Ovary (tissue), 3 donors: ENCODE data around the gene SEMA4D.

Source experiments
- POLR2A ChIP-seq: fragments of 450-650 bp; IDR thresholded peaks from one replicate; pipeline ENCODE4 v1.6.1; 2017; ENCODE audit warnings: antibody characterized with exemption, mild to moderate bottlenecking, moderate library complexity
- TF ChIP-seq, protein P1 (sequence below), 3 donors: fragments of 450-650 bp in 2 of 3; fragments of 200-600 bp in 1 of 3; IDR thresholded peaks; one replicate each; pipeline versions ENCODE4 v1.5.1 to v1.8.0; 2016 to 2022; ENCODE audit warnings: antibody characterized with exemption in 3 of 3, mild to moderate bottlenecking in 1 of 3
- donor health status: DM: no; HTN: no; CAD: no.

DNA sequence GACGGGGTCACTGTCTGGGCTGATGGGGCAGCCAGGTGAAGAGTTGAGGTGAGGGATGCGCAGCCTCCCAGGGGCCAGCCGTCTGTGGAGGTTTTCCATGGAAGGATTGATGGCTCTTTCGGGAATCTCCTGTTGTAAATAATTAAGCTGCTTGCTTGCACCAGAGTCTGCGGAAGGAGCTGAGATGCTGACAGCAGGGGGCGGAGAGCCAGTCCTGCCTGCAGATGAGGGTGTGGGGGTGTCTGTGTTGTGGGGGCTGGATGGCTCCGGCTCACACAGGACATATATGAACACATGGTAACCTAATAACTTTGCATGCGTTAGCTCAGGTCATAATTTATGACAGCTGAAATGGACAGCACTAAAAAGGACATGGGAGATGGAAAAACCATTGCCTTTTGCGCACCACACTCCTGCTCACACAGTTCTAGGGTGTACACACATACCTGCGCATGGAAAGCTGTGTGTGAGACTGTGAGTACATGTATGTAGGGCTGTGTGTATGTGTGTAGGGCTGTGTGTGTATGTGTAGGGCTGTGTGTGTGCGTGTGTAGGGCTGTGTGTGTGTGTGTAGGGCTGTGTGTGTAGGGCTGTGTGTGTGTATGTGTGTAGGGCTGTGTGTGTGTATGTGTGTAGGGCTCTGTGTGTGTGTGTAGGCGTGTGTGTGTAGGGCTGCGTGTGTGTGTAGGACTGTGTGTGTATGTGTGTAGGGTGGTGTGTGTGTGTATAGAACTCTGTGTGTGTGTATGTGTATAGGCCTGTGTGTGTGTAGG is 36.8 kb upstream of the SEMA4D start:
- TF ChIP-seq, protein P1, sequence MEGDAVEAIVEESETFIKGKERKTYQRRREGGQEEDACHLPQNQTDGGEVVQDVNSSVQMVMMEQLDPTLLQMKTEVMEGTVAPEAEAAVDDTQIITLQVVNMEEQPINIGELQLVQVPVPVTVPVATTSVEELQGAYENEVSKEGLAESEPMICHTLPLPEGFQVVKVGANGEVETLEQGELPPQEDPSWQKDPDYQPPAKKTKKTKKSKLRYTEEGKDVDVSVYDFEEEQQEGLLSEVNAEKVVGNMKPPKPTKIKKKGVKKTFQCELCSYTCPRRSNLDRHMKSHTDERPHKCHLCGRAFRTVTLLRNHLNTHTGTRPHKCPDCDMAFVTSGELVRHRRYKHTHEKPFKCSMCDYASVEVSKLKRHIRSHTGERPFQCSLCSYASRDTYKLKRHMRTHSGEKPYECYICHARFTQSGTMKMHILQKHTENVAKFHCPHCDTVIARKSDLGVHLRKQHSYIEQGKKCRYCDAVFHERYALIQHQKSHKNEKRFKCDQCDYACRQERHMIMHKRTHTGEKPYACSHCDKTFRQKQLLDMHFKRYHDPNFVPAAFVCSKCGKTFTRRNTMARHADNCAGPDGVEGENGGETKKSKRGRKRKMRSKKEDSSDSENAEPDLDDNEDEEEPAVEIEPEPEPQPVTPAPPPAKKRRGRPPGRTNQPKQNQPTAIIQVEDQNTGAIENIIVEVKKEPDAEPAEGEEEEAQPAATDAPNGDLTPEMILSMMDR (IDR thresholded peaks at IDR 0.05): no peak
- TF ChIP-seq POLR2A: no peak
